Testis (tissue), 2 donors: ENCODE results near the gene RUNX3.

ENCODE experiments used
- POLR2A ChIP-seq: fragments of 450-650 bp; IDR thresholded peaks from one replicate; pipeline ENCODE4 v1.6.1; 2017; ENCODE audit warnings: antibody characterized with exemption, mild to moderate bottlenecking, moderate library complexity
- TF ChIP-seq, protein P1 (sequence below), 3 experiments: fragments of 450-650 bp in 2 of 3; fragments of 200-600 bp in 1 of 3; sonication (generic) in 1 of 3; IDR thresholded peaks; one replicate each; pipeline ENCODE4 v1.5.1; 2016 to 2019; ENCODE audit warnings: antibody characterized with exemption in 3 of 3, mild to moderate bottlenecking in 2 of 3, moderate library complexity in 1 of 3

DNA sequence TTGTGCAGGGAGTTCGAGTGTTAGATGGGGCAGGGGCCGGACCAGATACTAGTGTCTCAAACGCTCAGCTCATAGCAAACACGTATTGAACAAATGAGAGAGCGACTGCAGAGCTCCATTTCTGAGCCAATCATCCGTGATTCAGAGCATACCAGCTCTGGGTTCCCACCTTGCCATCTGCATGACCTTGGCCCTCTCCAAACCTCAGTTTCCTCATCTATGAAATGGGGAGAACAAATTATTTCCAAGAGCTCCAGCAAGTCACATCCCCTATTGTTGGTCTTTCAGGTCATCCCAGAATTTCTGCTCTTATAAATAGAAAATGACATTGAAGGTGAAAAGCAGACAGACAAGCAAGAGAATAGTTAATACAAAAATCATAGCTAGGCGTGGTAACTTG lies 10.2 kb upstream of the RUNX3 start:
- TF ChIP-seq, protein P1, sequence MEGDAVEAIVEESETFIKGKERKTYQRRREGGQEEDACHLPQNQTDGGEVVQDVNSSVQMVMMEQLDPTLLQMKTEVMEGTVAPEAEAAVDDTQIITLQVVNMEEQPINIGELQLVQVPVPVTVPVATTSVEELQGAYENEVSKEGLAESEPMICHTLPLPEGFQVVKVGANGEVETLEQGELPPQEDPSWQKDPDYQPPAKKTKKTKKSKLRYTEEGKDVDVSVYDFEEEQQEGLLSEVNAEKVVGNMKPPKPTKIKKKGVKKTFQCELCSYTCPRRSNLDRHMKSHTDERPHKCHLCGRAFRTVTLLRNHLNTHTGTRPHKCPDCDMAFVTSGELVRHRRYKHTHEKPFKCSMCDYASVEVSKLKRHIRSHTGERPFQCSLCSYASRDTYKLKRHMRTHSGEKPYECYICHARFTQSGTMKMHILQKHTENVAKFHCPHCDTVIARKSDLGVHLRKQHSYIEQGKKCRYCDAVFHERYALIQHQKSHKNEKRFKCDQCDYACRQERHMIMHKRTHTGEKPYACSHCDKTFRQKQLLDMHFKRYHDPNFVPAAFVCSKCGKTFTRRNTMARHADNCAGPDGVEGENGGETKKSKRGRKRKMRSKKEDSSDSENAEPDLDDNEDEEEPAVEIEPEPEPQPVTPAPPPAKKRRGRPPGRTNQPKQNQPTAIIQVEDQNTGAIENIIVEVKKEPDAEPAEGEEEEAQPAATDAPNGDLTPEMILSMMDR (IDR thresholded peaks at IDR 0.05) = no peak
- no peak for TF ChIP-seq POLR2A
